WERI-Rb-1 (cell line): Measurements from ENCODE around the gene TSPAN15.

Experiments
- DNase-seq: peaks from one replicate; pipeline ENCODE4 v3.0.0-alpha.2; 2020
- H3K27ac ChIP-seq: fragments of 250-450 bp; sonication (Bioruptor Pico); 2 replicates; pipeline ENCODE4 v1.5.1; 2020; ENCODE audit warnings: mild to moderate bottlenecking, moderate library complexity
- H3K27me3 ChIP-seq: fragments of 250-450 bp; sonication (Bioruptor Pico); 2 replicates; pipeline ENCODE4 v1.5.1; 2021; ENCODE audit warnings: mild to moderate bottlenecking, low read depth, moderate library complexity; ENCODE audit not compliant: insufficient read depth, severe bottlenecking
- H3K36me3 ChIP-seq: fragments of 250-450 bp; sonication (Bioruptor Pico); 2 replicates; pipeline ENCODE4 v1.5.1; 2020; ENCODE audit warnings: mild to moderate bottlenecking, moderate library complexity
- H3K4me3 ChIP-seq: 2 replicates; pipeline ENCODE4 v1.5.1; 2011; ENCODE audit warnings: low read depth, mild to moderate bottlenecking, control low read depth, low read length
- H3K9me3 ChIP-seq: fragments of 250-450 bp; sonication (Bioruptor Pico); 2 replicates; pipeline ENCODE4 v1.5.1; 2021; ENCODE audit warnings: mild to moderate bottlenecking, moderate library complexity; ENCODE audit not compliant: severe bottlenecking
- TF ChIP-seq, protein P1 (sequence below): IDR thresholded peaks from 2 replicates; pipeline ENCODE4 v1.5.1; 2011; ENCODE audit warnings: low read depth, mild to moderate bottlenecking, control low read depth, inconsistent platforms, low read length

The TSPAN15 gene

DNA sequence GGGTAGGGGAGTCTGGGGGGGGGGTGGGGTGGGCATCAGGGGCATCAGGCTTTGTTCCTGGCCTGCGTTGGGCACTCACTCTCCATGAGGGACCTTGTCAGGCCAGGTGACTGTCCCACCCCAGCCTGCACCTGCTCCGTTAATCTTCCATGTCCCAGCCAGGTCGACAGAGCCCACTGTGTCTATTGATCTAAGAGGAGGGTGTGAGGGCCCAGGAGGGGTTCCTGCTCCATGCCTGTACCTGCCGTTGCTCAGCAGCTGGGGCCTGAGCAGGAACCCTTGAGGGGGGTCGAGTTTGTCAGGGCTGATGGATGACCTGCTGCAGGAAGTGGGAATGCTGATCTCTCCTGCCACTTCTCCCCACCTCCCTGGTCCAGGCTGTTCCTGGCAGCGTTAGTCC is 103.3 kb downstream of the TSPAN15 start:
- H3K9me3 ChIP-seq: peaks cover 14% of the 10 kb centered on the region
- H3K27ac ChIP-seq: no peak overlapping the region
- H3K27me3 ChIP-seq: no peaks in the 10 kb centered on the region
- no peaks in the 10 kb centered on the region for H3K36me3 ChIP-seq
- TF ChIP-seq, protein P1, sequence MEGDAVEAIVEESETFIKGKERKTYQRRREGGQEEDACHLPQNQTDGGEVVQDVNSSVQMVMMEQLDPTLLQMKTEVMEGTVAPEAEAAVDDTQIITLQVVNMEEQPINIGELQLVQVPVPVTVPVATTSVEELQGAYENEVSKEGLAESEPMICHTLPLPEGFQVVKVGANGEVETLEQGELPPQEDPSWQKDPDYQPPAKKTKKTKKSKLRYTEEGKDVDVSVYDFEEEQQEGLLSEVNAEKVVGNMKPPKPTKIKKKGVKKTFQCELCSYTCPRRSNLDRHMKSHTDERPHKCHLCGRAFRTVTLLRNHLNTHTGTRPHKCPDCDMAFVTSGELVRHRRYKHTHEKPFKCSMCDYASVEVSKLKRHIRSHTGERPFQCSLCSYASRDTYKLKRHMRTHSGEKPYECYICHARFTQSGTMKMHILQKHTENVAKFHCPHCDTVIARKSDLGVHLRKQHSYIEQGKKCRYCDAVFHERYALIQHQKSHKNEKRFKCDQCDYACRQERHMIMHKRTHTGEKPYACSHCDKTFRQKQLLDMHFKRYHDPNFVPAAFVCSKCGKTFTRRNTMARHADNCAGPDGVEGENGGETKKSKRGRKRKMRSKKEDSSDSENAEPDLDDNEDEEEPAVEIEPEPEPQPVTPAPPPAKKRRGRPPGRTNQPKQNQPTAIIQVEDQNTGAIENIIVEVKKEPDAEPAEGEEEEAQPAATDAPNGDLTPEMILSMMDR: no peak
- DNase-seq: no peak
- H3K4me3 ChIP-seq: no peak overlapping the region
